HCT116 (cell line): ENCODE measurements around the gene DACT1. TPM values are rescaled to one million over a fixed set of nuclear protein-coding genes. Genes with fewer than 3 reads are reported as not detected.

ENCODE experiments used
- ATAC-seq: fragments of 200-7000 bp; cut with Tn5 transposase; 2 replicates; pipeline ENCODE4 v1.9.1; 2020; ENCODE audit warnings: mild to moderate bottlenecking, moderate library complexity
- BruUV-seq: library from RNA; stranded (reverse); fragments of 400-500 nt; replicated peaks from 2 replicates; lab custom pipeline; 2021; lab: Mats Ljungman, UMichigan
- CTCF ChIA-PET: fragments of 300-600 bp; sonication (Branson Sonifier 250); formaldehyde crosslinking; loops from one replicate; lab custom pipeline; 2021; ENCODE audit warnings: antibody characterized with exemption; lab: Charles Lee
- POLR2A ChIA-PET: fragments of 300-600, 350-600 bp; sonication (Branson Sonifier 250); formaldehyde crosslinking; loops from one replicate; lab custom pipeline; 2021; ENCODE audit warnings: antibody characterized with exemption; lab: Charles Lee
- RAD21 ChIA-PET, 2 experiments: fragments of 300-600 bp; sonication (Branson Sonifier 250); formaldehyde crosslinking; loops; one replicate each; lab custom pipeline; 2023; ENCODE audit warnings: low total read pairs in 2 of 2; ENCODE audit not compliant: uncharacterized antibody in 2 of 2, unreplicated experiment in 2 of 2, low non-redundant PET in 1 of 2; lab: Charles Lee
- DNase-seq: peaks from one replicate; pipeline ENCODE4 v3.0.0-alpha.2; 2010; ENCODE audit warnings: low read depth, low spot score
- H2AFZ ChIP-seq: fragments of 200-600 bp; shearing (Covaris generic), sonication (generic); 2 replicates; pipeline ENCODE4 v1.6.1; 2017; ENCODE audit warnings: low read depth, mixed run types, mixed read lengths, antibody characterized with exemption, low read length; ENCODE audit not compliant: poor library complexity, severe bottlenecking
- H3K27ac ChIP-seq: 2 replicates; pipeline ENCODE4 v1.5.1; 2012; ENCODE audit warnings: low read depth, low read length
- H3K27me3 ChIP-seq: fragments of 200-600 bp; sonication (generic); 2 replicates; pipeline ENCODE4 v1.6.1; 2016; ENCODE audit warnings: mixed run types, low read length, mixed read lengths; ENCODE audit not compliant: insufficient read depth
- H3K36me3 ChIP-seq, 2 experiments: fragments of 200-500 bp in 1 of 2; fragments of 200-600 bp in 1 of 2; sonication (Bioruptor generic) in 1 of 2; sonication (generic) in 1 of 2; 2 replicates each; pipeline versions ENCODE4 v1.5.1 to v1.6.1; 2014 to 2016; ENCODE audit warnings: low read length in 2 of 2, inconsistent platforms in 1 of 2, mixed read lengths in 1 of 2, mixed run types in 1 of 2; ENCODE audit not compliant: insufficient read depth in 2 of 2, control insufficient read depth in 1 of 2
- H3K4me1 ChIP-seq, 2 experiments: fragments of 200-600 bp in 1 of 2; sonication (generic) in 1 of 2; 2 replicates each; pipeline versions ENCODE4 v1.5.1 to v1.6.1; 2012 to 2017; ENCODE audit warnings: low read length in 2 of 2, inconsistent platforms in 1 of 2, mild to moderate bottlenecking in 1 of 2, mixed read lengths in 1 of 2, mixed run types in 1 of 2, moderate library complexity in 1 of 2; ENCODE audit not compliant: insufficient read depth in 2 of 2, control insufficient read depth in 1 of 2
- H3K4me2 ChIP-seq: fragments of 200-600 bp; sonication (generic); 2 replicates; pipeline ENCODE4 v1.6.1; 2017; ENCODE audit warnings: mixed run types, low read length, mixed read lengths
- H3K4me3 ChIP-seq, 2 experiments: fragments of 200-600 bp in 1 of 2; sonication (generic) in 1 of 2; replicated peaks in 1 of 2; 2 replicates each; pipeline ENCODE4 v1.5.1; 2011 to 2016; ENCODE audit warnings: low read length in 2 of 2, control low read depth in 1 of 2, low read depth in 1 of 2, mild to moderate bottlenecking in 1 of 2, mixed read lengths in 1 of 2, mixed run types in 1 of 2
- H3K79me2 ChIP-seq: fragments of 200-600 bp; sonication (generic); 2 replicates; pipeline ENCODE4 v1.6.1; 2017; ENCODE audit warnings: mild to moderate bottlenecking, mixed run types, low read length, moderate library complexity, mixed read lengths; ENCODE audit not compliant: insufficient read depth
- H3K9ac ChIP-seq: fragments of 200-600 bp; sonication (generic); 2 replicates; pipeline ENCODE4 v1.6.1; 2016; ENCODE audit warnings: low read length, mixed read lengths
- H3K9me2 ChIP-seq: fragments of 200-600 bp; sonication (generic), shearing (Covaris generic); 2 replicates; pipeline ENCODE4 v1.6.1; 2017; ENCODE audit warnings: mixed run types, mild to moderate bottlenecking, moderate library complexity; ENCODE audit not compliant: insufficient read depth
- H3K9me3 ChIP-seq, 2 experiments: fragments of 200-500 bp in 1 of 2; fragments of 200-600 bp in 1 of 2; sonication (Bioruptor generic) in 1 of 2; sonication (generic) in 1 of 2; 2 replicates each; pipeline ENCODE4 v1.6.1; 2014 to 2017; ENCODE audit warnings: low read length in 2 of 2, mixed read lengths in 2 of 2, inconsistent platforms in 1 of 2, low read depth in 1 of 2, mild to moderate bottlenecking in 1 of 2, mixed run types in 1 of 2, moderate library complexity in 1 of 2; ENCODE audit not compliant: control insufficient read depth in 1 of 2, insufficient read depth in 1 of 2
- H4K20me1 ChIP-seq: fragments of 200-600 bp; sonication (generic), shearing (Covaris generic); 2 replicates; pipeline ENCODE4 v1.6.1; 2017; ENCODE audit warnings: mixed run types, mild to moderate bottlenecking, moderate library complexity; ENCODE audit not compliant: insufficient read depth
- ATF3 ChIP-seq: IDR thresholded peaks from 2 replicates; pipeline ENCODE4 v1.6.1; 2012
- CEBPB ChIP-seq: IDR thresholded peaks from 2 replicates; pipeline ENCODE4 v1.6.1; 2012; ENCODE audit warnings: low read depth
- EGR1 ChIP-seq: IDR thresholded peaks from 2 replicates; pipeline ENCODE4 v1.6.1; 2012; ENCODE audit warnings: low read depth
- EZH2phosphoT487 ChIP-seq: fragments of 200-600 bp; IDR thresholded peaks from 2 replicates; pipeline ENCODE4 v1.6.1; 2018; ENCODE audit warnings: antibody characterized with exemption, borderline replicate concordance
- FOSL1 ChIP-seq: IDR thresholded peaks from 2 replicates; pipeline ENCODE4 v1.6.1; 2012; ENCODE audit warnings: low read depth
- POLR2A ChIP-seq: IDR thresholded peaks from 2 replicates; pipeline ENCODE4 v1.7.0; 2011; ENCODE audit warnings: borderline replicate concordance; ENCODE audit not compliant: insufficient read depth, insufficient read length; ENCODE audit errors: extremely low read depth
- POLR2AphosphoS5 ChIP-seq: IDR thresholded peaks from 2 replicates; pipeline ENCODE4 v1.6.1; 2011; ENCODE audit warnings: mild to moderate bottlenecking, low read depth, low read length, moderate library complexity
- RAD21 ChIP-seq: IDR thresholded peaks from 2 replicates; pipeline ENCODE4 v1.6.1; 2012; ENCODE audit warnings: low read depth, mild to moderate bottlenecking
- REST ChIP-seq: IDR thresholded peaks from 2 replicates; pipeline ENCODE4 v1.6.1; 2012; ENCODE audit warnings: low read depth
- TCF7L2 ChIP-seq: IDR thresholded peaks from 2 replicates; pipeline ENCODE4 v1.7.0; 2011; ENCODE audit warnings: borderline replicate concordance, inconsistent platforms; ENCODE audit not compliant: insufficient read depth, insufficient read length; ENCODE audit errors: extremely low read depth
- YY1 ChIP-seq: IDR thresholded peaks from 2 replicates; pipeline ENCODE4 v1.6.1; 2011; ENCODE audit warnings: low read length, low read depth, moderate library complexity, mild to moderate bottlenecking; ENCODE audit not compliant: insufficient replicate concordance; ENCODE audit errors: extremely low read depth
- ZBTB33 ChIP-seq: IDR thresholded peaks from 2 replicates; pipeline ENCODE4 v1.6.1; 2011; ENCODE audit warnings: mild to moderate bottlenecking, low read length, moderate library complexity; ENCODE audit not compliant: insufficient replicate concordance; ENCODE audit errors: extremely low read depth
- ZFX ChIP-seq: fragments of 450-650 bp; IDR thresholded peaks from 2 replicates; pipeline ENCODE4 v1.6.1; 2017
- intact Hi-C: fragments of 100-400 bp; cut with micrococcal nuclease; formaldehyde crosslinking; loops from 2 replicates; pipeline ENCODE4 v1.10.0; 2022
- total RNA-seq: library from RNA; stranded (reverse); gene quantifications from one replicate; pipeline ENCODE4 v1.2.1, GENCODE V29; 2021; ENCODE audit not compliant: unreplicated experiment
- TF ChIP-seq, protein P1 (sequence below), 3 experiments: fragments of 200-600 bp in 1 of 3; sonication (generic) in 1 of 3; IDR thresholded peaks in 2 of 3; conservative IDR thresholded peaks in 1 of 3; 2 replicates each; pipeline ENCODE4 v1.5.1; 2012 to 2017; ENCODE audit warnings: low read depth in 2 of 3, low read length in 2 of 3, antibody characterized with exemption in 1 of 3, borderline replicate concordance in 1 of 3, control low read depth in 1 of 3, mild to moderate bottlenecking in 1 of 3, mixed read lengths in 1 of 3, mixed run types in 1 of 3, moderate library complexity in 1 of 3; ENCODE audit not compliant: insufficient read depth in 1 of 3

DACT1 gene
- total RNA-seq, 1 experiment from 2014 or later, result 1.6 TPM

- no peaks in the 10 kb centered on the region for H3K4me1 ChIP-seq
- BruUV-seq, result no TSS peak
Observed at GRCh38 chr14:58697266-58697929, 59.6 kb downstream of the DACT1 start.

More at GRCh38 chr14:58697266-58697929, 59.6 kb downstream of the DACT1 start:
- no peaks in the 10 kb centered on the region for H3K9me2 ChIP-seq
- TF ChIP-seq YY1, result no peak
- no peak for TF ChIP-seq CEBPB
- TF ChIP-seq EGR1, result no peak
- TF ChIP-seq POLR2AphosphoS5, result no peak
- no peak for TF ChIP-seq FOSL1
- TF ChIP-seq, protein P1, sequence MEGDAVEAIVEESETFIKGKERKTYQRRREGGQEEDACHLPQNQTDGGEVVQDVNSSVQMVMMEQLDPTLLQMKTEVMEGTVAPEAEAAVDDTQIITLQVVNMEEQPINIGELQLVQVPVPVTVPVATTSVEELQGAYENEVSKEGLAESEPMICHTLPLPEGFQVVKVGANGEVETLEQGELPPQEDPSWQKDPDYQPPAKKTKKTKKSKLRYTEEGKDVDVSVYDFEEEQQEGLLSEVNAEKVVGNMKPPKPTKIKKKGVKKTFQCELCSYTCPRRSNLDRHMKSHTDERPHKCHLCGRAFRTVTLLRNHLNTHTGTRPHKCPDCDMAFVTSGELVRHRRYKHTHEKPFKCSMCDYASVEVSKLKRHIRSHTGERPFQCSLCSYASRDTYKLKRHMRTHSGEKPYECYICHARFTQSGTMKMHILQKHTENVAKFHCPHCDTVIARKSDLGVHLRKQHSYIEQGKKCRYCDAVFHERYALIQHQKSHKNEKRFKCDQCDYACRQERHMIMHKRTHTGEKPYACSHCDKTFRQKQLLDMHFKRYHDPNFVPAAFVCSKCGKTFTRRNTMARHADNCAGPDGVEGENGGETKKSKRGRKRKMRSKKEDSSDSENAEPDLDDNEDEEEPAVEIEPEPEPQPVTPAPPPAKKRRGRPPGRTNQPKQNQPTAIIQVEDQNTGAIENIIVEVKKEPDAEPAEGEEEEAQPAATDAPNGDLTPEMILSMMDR (IDR thresholded peaks at IDR 0.05 in 2 of 3, conservative IDR thresholded peaks at IDR 0.05 in 1 of 3; ENCODE audit: borderline replicate concordance in 1 of 3, insufficient read depth in 1 of 3, low read depth in 2 of 3, low read length in 2 of 3), result no peak
- no peak for TF ChIP-seq EZH2phosphoT487
- TF ChIP-seq ZFX, result no peak
- TF ChIP-seq REST, result no peak
- TF ChIP-seq ATF3, result no peak
- no peak for TF ChIP-seq POLR2A
- no peak for TF ChIP-seq ZBTB33
- no peak for TF ChIP-seq TCF7L2
- TF ChIP-seq RAD21, result no peak
- ATAC-seq (no peak), DNase-seq (no peak)
- ChIA-PET RAD21 (no interaction called here), POLR2A (no interaction called here), CTCF (no interaction called here)
- H3K4me3 ChIP-seq, result no peak overlapping the region
- no peak overlapping the region for H2AFZ ChIP-seq
- no peak overlapping the region for H3K9ac ChIP-seq
- H3K9me3 ChIP-seq, result no peaks in the 10 kb centered on the region
- H3K27ac ChIP-seq, result no peak overlapping the region
- intact Hi-C loops, result no loop called here
- no peaks in the 10 kb centered on the region for H3K36me3 ChIP-seq
- H3K27me3 ChIP-seq, result no peaks in the 10 kb centered on the region
- H3K79me2 ChIP-seq, result no peaks in the 10 kb centered on the region
- H4K20me1 ChIP-seq, result no peaks in the 10 kb centered on the region
- no peak overlapping the region for H3K4me2 ChIP-seq
